Activated CD8-positive, alpha-beta memory T cell treated with anti-CD3 and anti-CD28 coated beads, Interleukin-2, amount 50 U/mL, for 24 hours (primary cell): ENCODE results near the gene CHMP4B.

Experiments
- DNase-seq: peaks from one replicate; pipeline ENCODE4 v3.0.0-alpha.2; 2020; ENCODE audit errors: extremely low read depth

The CHMP4B gene

GRCh38 chr20:33839591-33839990, 28.4 kb downstream of the CHMP4B start:
- no peak for DNase-seq

- DNase-seq: no peak
Measured at GRCh38 chr20:33840160-33840559, 29.0 kb downstream of the CHMP4B start.

- DNase-seq: no peak
Measured at GRCh38 chr20:33840759-33841435, 29.7 kb downstream of the CHMP4B start.

GRCh38 chr20:33841436-33841799, 30.3 kb downstream of the CHMP4B start:
- no peak for DNase-seq

- no peak for DNase-seq
Measured at GRCh38 chr20:33842346-33842745, 31.2 kb downstream of the CHMP4B start.

GRCh38 chr20:33843050-33843449, 31.9 kb downstream of the CHMP4B start:
- DNase-seq: no peak

GRCh38 chr20:33843854-33844253, 32.7 kb downstream of the CHMP4B start:
- DNase-seq: no peak

- no peak for DNase-seq
Measured at GRCh38 chr20:33846291-33846935, 35.3 kb downstream of the CHMP4B start.

- DNase-seq: no peak
Measured at GRCh38 chr20:33847006-33847405, 35.9 kb downstream of the CHMP4B start.

GRCh38 chr20:33848391-33848790, 37.2 kb downstream of the CHMP4B start:
- DNase-seq: no peak

- no peak for DNase-seq
Measured at GRCh38 chr20:33850159-33850558, 39.0 kb downstream of the CHMP4B start.

- no peak for DNase-seq
Measured at GRCh38 chr20:33851842-33852466, 40.8 kb downstream of the CHMP4B start.

GRCh38 chr20:33852626-33853506, 41.7 kb downstream of the CHMP4B start:
- no peak for DNase-seq

- no peak for DNase-seq
Measured at GRCh38 chr20:33853507-33853813, 42.3 kb downstream of the CHMP4B start.

GRCh38 chr20:33857722-33858563, 46.8 kb downstream of the CHMP4B start:
- no peak for DNase-seq

GRCh38 chr20:33858666-33859065, 47.5 kb downstream of the CHMP4B start:
- DNase-seq: no peak

- DNase-seq: no peak
Measured at GRCh38 chr20:33859157-33859695, 48.1 kb downstream of the CHMP4B start.

- no peak for DNase-seq
Measured at GRCh38 chr20:33859751-33860150, 48.6 kb downstream of the CHMP4B start.

GRCh38 chr20:33861458-33861857, 50.3 kb downstream of the CHMP4B start:
- no peak for DNase-seq

- no peak for DNase-seq
Measured at GRCh38 chr20:33862709-33863403, 51.7 kb downstream of the CHMP4B start.
